ENCODE data around the gene CHAC1. TPM values are rescaled to one million over a fixed set of nuclear protein-coding genes. Genes with fewer than 3 reads are reported as not detected.

Gene CHAC1
- total and polyA plus RNA-seq, 3 donors from 2014 or later, result 1.8 to 5.9 (median 2.5) TPM

- no peak for TF ChIP-seq CTCF (IDR thresholded peaks at IDR 0.05)
- TF ChIP-seq POLR2A (IDR thresholded peaks at IDR 0.05), result no peak
- no peaks in the 10 kb centered on the region for H3K9me3 ChIP-seq
- intact Hi-C loops (cut with DNase I; ENCODE audit: low total_unique reads), result no loop called here
- H3K4me1 ChIP-seq, result peaks cover 2% of the 10 kb centered on the region
- DNase-seq, result no peak
- H3K27me3 ChIP-seq, result no peaks in the 10 kb centered on the region
- H3K36me3 ChIP-seq (ENCODE audit: low read depth, missing control alignments), result no peaks in the 10 kb centered on the region
- H3K4me3 ChIP-seq, result no peak overlapping the region
- H3K27ac ChIP-seq, result no peak overlapping the region
- WGBS, 2 donors, result 79 to 83% methylated on average over 6 of the region's 6 CpGs
Observed at GRCh38 chr15:40912478-40912877, 40.8 kb upstream of the CHAC1 start.

- intact Hi-C loops (cut with DNase I; ENCODE audit: low total_unique reads), result no loop called here
- no peak for TF ChIP-seq CTCF (IDR thresholded peaks at IDR 0.05)
- no peak for TF ChIP-seq POLR2A (IDR thresholded peaks at IDR 0.05)
- 84 to 95% methylated on average over 12 of the region's 12 CpGs for WGBS, 2 donors
Observed at GRCh38 chr15:40914013-40914412, 39.3 kb upstream of the CHAC1 start.

GRCh38 chr15:40914486-40914885, 38.8 kb upstream of the CHAC1 start:
- H3K27me3 ChIP-seq, result no peaks in the 10 kb centered on the region
- H3K9me3 ChIP-seq, result no peaks in the 10 kb centered on the region
- no peak overlapping the region for H3K27ac ChIP-seq
- H3K4me1 ChIP-seq, result no peaks in the 10 kb centered on the region
- WGBS, 2 donors, result 52 to 88% methylated on average over 2 to 8 of the region's 8 CpGs
- intact Hi-C loops (cut with DNase I; ENCODE audit: low total_unique reads), result no loop called here
- no peaks in the 10 kb centered on the region for H3K36me3 ChIP-seq (ENCODE audit: low read depth, missing control alignments)
- TF ChIP-seq CTCF (IDR thresholded peaks at IDR 0.05), result no peak
- TF ChIP-seq POLR2A (IDR thresholded peaks at IDR 0.05), result no peak
- no peak for DNase-seq
- no peak overlapping the region for H3K4me3 ChIP-seq

More at GRCh38 chr15:40914013-40914412, 39.3 kb upstream of the CHAC1 start:
- Histone ChIP-seq H3K27ac (no peak overlapping the region), H3K9me3 (no peaks in the 10 kb centered on the region), H3K27me3 (no peaks in the 10 kb centered on the region), H3K36me3 (ENCODE audit: low read depth, missing control alignments) (no peaks in the 10 kb centered on the region), H3K4me1 (no peaks in the 10 kb centered on the region), H3K4me3 (no peak overlapping the region)
- no peak for DNase-seq

- TF ChIP-seq CTCF (IDR thresholded peaks at IDR 0.05) (no peak), POLR2A (IDR thresholded peaks at IDR 0.05) (no peak)
- Histone ChIP-seq H3K27me3 (no peaks in the 10 kb centered on the region), H3K9me3 (no peaks in the 10 kb centered on the region), H3K4me1 (no peaks in the 10 kb centered on the region), H3K36me3 (ENCODE audit: low read depth, missing control alignments) (no peaks in the 10 kb centered on the region), H3K27ac (no peak overlapping the region), H3K4me3 (no peak overlapping the region)
- DNase-seq, result no peak
- intact Hi-C loops (cut with DNase I; ENCODE audit: low total_unique reads), result no loop called here
- 87 to 91% methylated on average over 10 to 12 of the region's 12 CpGs for WGBS, 2 donors
Observed at GRCh38 chr15:40915116-40915661, 38.1 kb upstream of the CHAC1 start.

GRCh38 chr15:40915679-40916078, 37.6 kb upstream of the CHAC1 start:
- H3K9me3 ChIP-seq, result no peaks in the 10 kb centered on the region
- no peak for TF ChIP-seq CTCF (IDR thresholded peaks at IDR 0.05)
- no peak for TF ChIP-seq POLR2A (IDR thresholded peaks at IDR 0.05)
- intact Hi-C loops (cut with DNase I; ENCODE audit: low total_unique reads), result no loop called here
- no peaks in the 10 kb centered on the region for H3K27me3 ChIP-seq
- WGBS, 2 donors, result 62% methylated on average over 6 of the region's 6 CpGs; no CpG with 5 or more reads in 1 of the 2 donors
- DNase-seq, result no peak
- no peak overlapping the region for H3K4me3 ChIP-seq
- H3K4me1 ChIP-seq, result no peaks in the 10 kb centered on the region
- H3K36me3 ChIP-seq (ENCODE audit: low read depth, missing control alignments), result no peaks in the 10 kb centered on the region
- no peak overlapping the region for H3K27ac ChIP-seq

Measured in testis (tissue), 3 donors.